GM21737 (cell line): Measurements from ENCODE around the gene WDR87.
"Not testable (repeated sequence)": the region's sequence is repeated elsewhere in the genome, so short reads cannot be mapped to it uniquely, and the experiment has no call there.

Source experiments
- ATAC-seq: cut with Tn5 transposase; IDR thresholded peaks from one replicate; pipeline ENCODE4 v1.9.1; 2021; ENCODE audit warnings: mild to moderate bottlenecking, moderate library complexity; ENCODE audit not compliant: unreplicated experiment

Gene WDR87

GRCh38 chr19:37893845-37894575 lies 12.4 kb downstream of the WDR87 start:
- ATAC-seq: no peak

GRCh38 chr19:37886571-37886970 lies 19.8 kb downstream of the WDR87 start:
- ATAC-seq: no peak

- ATAC-seq: no peak
Observed at GRCh38 chr19:37885392-37885791, 21.0 kb downstream of the WDR87 start.

- no peak for ATAC-seq
Observed at GRCh38 chr19:37877147-37877546, 29.2 kb downstream of the WDR87 start.

GRCh38 chr19:37876032-37876431 lies 30.4 kb downstream of the WDR87 start:
- ATAC-seq: no peak

GRCh38 chr19:37874784-37875183 lies 31.6 kb downstream of the WDR87 start:
- no peak for ATAC-seq

GRCh38 chr19:37872383-37872782 lies 34.0 kb downstream of the WDR87 start:
- no peak for ATAC-seq

- no peak for ATAC-seq
Observed at GRCh38 chr19:37869766-37870340, 36.5 kb downstream of the WDR87 start.

GRCh38 chr19:37867831-37868230 lies 38.6 kb downstream of the WDR87 start:
- ATAC-seq: no peak

GRCh38 chr19:37865930-37866329 lies 40.5 kb downstream of the WDR87 start:
- not testable (repeated sequence) for ATAC-seq

GRCh38 chr19:37864501-37864900 lies 41.9 kb downstream of the WDR87 start:
- ATAC-seq: no peak

GRCh38 chr19:37855098-37855497 lies 51.3 kb downstream of the WDR87 start:
- ATAC-seq: no peak

- ATAC-seq: no peak
Observed at GRCh38 chr19:37845932-37846331, 60.5 kb downstream of the WDR87 start.
